Stimulated activated CD8-positive, alpha-beta memory T cell treated with anti-CD3 and anti-CD28 coated beads, Interleukin-7, amount 100 ng/mL, for 1 hour (primary cell): ENCODE data around the gene SMAD7.

Experiments used
- DNase-seq, 2 donors: peaks; one replicate each; pipeline ENCODE4 v3.0.0-alpha.2; 2020; ENCODE audit warnings: low read depth in 2 of 2

Gene SMAD7

GRCh38 chr18:48894799-48895346, 55.9 kb downstream of the SMAD7 start:
- no peak for DNase-seq

DNA sequence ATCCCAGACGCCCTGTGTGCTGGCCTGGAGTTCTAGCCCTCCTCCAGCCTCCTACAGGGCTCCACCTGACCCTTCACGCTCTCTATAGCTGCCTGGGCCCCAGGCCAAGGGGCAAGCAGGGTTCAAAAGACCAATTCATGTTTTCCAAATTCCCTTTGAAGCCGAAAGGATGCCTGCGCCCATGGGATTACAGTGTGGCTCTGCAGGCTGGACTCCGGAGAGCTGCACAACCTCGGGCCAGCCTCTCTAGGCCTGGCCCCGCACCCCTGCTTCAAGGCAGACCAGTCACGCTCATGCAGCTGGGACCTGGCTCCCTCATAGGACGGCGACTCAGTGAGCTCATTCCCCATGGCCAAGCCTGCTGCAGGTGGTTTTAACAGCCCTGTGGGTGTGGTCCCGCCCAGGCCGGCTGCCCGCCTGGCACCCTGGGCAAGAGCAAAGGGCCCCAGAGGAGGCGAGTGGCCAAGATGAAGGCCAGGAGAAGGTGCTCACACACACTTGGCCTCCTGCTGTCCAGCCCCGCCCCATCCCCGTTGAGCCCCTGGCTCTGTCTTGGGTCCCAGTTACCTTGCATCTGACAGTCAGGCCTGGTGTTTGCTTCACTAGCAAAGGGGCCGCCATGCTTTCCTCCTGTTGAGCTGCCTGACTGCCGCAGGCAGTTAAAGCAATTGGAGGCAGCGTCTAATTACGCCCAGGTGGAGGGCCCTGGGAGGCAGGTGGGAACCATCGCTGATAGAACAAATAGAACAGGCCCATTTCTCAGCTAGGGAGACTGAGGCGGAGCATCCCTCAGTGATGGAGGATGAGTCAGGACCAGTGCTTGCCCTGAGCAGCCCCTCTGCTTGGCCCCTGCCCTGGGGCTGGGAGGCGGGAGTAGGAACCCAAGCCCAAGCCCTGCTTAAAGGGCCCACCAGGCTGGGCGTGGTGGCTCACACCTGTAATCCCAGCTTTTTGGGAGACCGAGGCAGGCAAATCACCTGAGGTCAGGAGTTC, 56.9 kb downstream of the SMAD7 start:
- DNase-seq, result no peak

- DNase-seq, result no peak
These were observed 57.6 kb downstream of the SMAD7 start for GRCh38 chr18:48893061-48893607.

GRCh38 chr18:48892146-48892855, 58.5 kb downstream of the SMAD7 start:
- no peak for DNase-seq

DNA sequence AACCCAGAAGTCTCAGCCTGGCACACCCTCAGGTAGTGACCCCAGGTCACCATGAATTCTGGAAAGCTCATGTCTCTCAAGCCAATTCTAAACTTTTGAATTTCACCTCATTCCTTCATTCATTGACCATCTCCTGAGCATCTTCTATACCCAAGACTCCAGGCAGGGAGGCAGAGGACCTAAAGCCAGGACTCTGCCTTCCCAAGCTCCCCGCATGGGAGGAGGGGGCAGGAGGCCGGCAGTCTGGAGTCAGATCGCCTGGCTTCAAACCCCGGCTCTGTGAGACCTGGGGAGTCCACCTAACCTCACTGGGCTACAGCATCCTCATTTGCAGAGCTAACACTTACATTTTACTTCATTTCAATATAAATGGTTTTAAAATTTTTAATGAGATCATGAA, 59.0 kb downstream of the SMAD7 start:
- DNase-seq, result no peak

GRCh38 chr18:48889981-48890762, 60.6 kb downstream of the SMAD7 start:
- no peak for DNase-seq

GRCh38 chr18:48889115-48889941, 61.4 kb downstream of the SMAD7 start:
- no peak for DNase-seq

DNA sequence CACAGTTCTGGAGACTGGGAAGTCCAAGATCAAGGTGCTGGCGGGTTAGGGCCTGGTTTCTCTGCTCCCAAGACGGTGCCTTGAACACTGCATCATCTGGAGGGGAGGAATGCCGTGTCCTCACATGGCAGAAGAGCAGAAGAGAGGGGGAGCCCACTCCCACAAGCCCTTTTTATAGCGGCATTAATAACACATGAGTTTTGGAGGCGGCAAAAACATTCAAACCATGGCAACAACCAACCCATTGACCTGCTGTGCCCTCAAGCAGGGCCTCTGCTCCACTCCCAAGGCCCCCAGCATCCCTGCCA, 62.0 kb downstream of the SMAD7 start:
- no peak for DNase-seq

- DNase-seq, result no peak
These were observed 62.6 kb downstream of the SMAD7 start for GRCh38 chr18:48887905-48888772.

DNA sequence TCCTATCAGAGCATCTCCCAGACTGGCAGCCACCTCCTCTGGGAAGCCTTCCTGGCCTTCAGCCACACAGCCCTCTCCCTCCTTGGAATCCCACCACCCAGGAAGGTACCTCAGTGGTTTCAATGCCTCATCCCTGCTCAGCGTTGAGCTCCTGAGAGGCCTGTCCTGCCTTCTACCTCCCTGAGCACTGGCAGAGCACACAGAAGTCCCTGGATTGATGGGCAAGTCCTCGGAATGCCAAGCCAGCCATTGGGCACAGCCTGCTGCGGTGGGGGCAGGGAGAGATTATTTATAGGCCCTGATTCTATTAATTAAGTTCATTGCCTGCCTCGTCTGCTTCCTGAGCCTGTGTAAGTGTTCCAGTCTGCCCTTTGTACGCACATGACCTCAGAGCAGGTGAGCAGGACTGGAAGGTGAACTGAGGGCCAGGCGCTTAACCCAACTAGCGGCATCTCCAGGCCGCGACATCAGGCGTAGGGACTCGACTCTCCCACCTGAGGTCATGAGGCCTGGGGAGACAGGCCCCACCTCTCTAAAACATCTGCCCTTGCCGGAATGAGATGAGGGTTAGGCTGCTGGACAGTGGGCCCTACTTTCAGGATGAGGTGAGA, 63.4 kb downstream of the SMAD7 start:
- DNase-seq, result no peak

- DNase-seq, result no peak
These were observed 64.1 kb downstream of the SMAD7 start for GRCh38 chr18:48886520-48887293.

GRCh38 chr18:48885924-48886400, 64.8 kb downstream of the SMAD7 start:
- no peak for DNase-seq

DNA sequence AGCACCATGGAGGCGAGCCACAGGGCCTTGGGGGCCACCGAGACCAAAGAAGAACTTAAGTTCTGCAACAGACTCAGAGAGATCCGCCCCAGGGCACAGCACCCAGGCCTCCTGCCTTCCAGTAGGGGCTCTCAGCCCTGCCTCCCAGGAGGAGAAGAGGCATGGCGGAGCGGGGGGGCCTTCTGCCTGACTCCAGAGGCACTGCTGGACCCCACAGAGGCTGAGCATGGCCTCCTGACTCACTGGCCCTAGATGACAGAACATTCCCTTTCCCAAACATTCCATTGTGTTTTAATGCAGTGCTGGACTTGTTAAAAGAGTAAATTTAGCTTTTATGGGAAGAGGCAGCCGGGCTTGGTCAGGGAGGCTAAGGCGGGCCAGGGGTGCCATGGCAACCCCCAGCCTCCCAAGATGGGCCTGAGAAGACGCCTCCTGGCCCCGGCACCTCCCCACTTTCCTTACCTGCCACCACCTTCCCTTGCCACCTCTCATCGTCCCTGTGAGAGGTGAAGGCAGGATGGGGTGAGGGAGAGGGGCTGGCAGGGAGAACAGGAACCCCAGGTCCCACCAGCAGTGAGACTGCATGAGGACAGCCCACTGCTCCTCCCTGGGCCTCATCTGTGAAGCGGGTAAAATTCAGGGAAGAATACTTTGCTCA, 65.4 kb downstream of the SMAD7 start:
- DNase-seq, result no peak

DNA sequence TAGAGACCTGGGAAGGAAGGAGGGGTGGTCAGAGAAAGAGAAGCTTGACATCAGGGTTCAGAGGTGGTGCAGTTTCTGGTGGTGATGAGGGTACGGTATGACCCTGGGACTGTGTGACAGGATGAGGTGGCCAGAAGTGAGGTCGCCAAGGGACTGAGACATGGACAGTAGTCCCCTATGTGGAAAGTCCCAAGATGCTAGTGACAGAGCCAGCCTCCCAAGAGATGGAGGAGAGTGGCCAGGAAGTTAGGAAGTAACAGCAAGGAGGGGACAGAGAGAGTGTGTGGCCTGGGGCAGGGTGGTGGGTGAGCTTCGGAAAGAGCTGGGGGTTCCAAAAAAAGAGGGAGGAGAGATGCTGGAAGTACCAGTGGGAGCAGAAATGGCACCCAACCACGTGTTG, 66.0 kb downstream of the SMAD7 start:
- no peak for DNase-seq

DNA sequence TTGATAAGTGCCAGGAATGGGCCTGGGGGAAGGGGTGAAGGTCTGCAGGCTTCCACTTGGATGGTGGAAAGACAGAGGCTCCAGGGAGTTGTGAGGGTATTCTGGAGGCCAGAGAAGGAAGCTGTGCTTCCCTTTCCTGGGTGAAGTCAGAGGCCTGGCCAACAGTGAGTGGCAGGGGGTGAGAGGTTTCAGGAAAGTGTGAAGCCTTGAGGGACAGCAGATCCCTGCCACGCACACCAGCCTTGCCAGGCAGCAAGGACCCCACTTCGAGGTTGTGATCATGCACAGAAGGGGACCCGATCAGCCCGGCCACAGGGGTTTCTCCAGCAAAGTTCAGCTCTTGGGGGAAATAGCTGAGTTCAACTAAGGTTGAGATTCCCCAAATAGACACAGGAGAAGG, 66.5 kb downstream of the SMAD7 start:
- DNase-seq, result no peak

DNA sequence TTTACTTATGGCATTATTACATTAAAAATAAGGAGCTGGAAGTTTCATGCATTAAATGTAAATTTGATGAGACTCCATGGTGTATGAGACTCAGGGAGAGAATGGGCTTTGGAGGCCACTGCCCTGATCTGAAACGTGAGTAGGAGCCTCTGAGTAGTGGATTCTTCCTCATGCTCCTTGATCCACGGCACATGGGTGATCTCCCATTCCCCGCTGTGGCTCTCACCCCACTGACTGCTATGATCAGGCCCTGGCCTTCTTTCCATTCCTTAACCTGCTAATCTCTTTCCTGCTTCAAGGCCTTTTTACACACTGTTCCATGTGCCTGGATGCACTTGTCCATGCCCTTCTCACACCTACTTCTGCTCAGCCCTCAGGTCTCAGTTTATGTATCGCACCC, 68.4 kb downstream of the SMAD7 start:
- no peak for DNase-seq

- no peak for DNase-seq
These were observed 69.8 kb downstream of the SMAD7 start for GRCh38 chr18:48880931-48881330.

DNA sequence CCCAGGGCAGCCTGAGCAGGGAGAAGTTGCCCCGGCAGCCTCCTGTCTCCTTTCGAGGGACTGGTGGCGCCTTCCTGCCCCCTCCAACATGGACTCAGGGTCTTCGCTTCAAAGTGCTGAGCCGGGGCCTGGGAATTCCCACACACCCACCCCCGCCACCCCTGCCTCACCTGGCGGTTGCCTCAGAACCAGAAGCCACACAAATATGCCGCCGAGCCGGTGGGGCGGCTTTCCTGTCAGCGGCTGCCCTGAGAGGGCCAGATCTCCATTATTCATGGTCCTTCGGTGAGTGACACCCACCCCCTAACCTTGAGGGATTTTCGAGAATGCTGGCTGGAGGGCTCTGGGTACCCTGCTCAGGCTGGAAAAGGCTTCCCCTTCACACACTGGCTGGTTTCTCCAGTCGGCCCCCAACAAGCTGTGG, 71.7 kb downstream of the SMAD7 start:
- DNase-seq, result no peak
